ENCODE results near the gene VPS51. TPM values are rescaled to one million over a fixed set of nuclear protein-coding genes. Genes with fewer than 3 reads are reported as not detected.

The VPS51 gene
- total RNA-seq, 1 donor from 2014 or later: 41.4 TPM

- DNase-seq (ENCODE audit: low read depth): no peak
- H4K20me1 ChIP-seq (ENCODE audit: insufficient read depth, low read length): peaks cover 38% of the 10 kb centered on the region
- Mint-ChIP-seq H3K27ac (ENCODE audit: unreplicated experiment) (no peak overlapping the region), H3K36me3 (ENCODE audit: low read depth, unreplicated experiment) (peaks cover 8% of the 10 kb centered on the region), H3K4me3 (ENCODE audit: unreplicated experiment) (no peak overlapping the region), H3K27me3 (ENCODE audit: low read depth, unreplicated experiment) (no peaks in the 10 kb centered on the region), H3K9me3 (ENCODE audit: unreplicated experiment) (no peaks in the 10 kb centered on the region), H3K4me1 (ENCODE audit: low read depth, unreplicated experiment) (peaks cover 4% of the 10 kb centered on the region)
- TF ChIP-seq EZH2 (IDR thresholded peaks at IDR 0.05; ENCODE audit: insufficient read depth, low read length) (no peak), CTCF (IDR thresholded peaks at IDR 0.05; ENCODE audit: insufficient read depth, low read depth, low read length) (no peak)
- H3K79me2 ChIP-seq (ENCODE audit: insufficient read depth, low read length): peaks cover 15% of the 10 kb centered on the region
- H3K36me3 ChIP-seq (ENCODE audit: insufficient read depth, low read length): no peaks in the 10 kb centered on the region
- H3K4me3 ChIP-seq (ENCODE audit: insufficient read depth, low read depth, low read length): no peak overlapping the region
- H3K4me1 ChIP-seq (ENCODE audit: insufficient read depth, low read length): peaks cover 21% of the 10 kb centered on the region
- no peak overlapping the region for H3K9ac ChIP-seq (ENCODE audit: low read length)
- no peak overlapping the region for H3K4me2 ChIP-seq (ENCODE audit: low read length)
- H3K27me3 ChIP-seq (ENCODE audit: insufficient read depth, low read length): no peaks in the 10 kb centered on the region
- no peak for FAIRE-seq
- H3K27ac ChIP-seq (ENCODE audit: low read depth, low read length): no peak overlapping the region
- H3K9me3 ChIP-seq (ENCODE audit: insufficient read depth, low read depth, low read length): no peaks in the 10 kb centered on the region
- no peak overlapping the region for H2AFZ ChIP-seq (ENCODE audit: low read depth, low read length)
Measured at GRCh38 chr11:65109231-65110198, 13.5 kb downstream of the VPS51 start.

GRCh38 chr11:65110354-65110861, 14.4 kb downstream of the VPS51 start:
- no peak overlapping the region for H3K27ac ChIP-seq (ENCODE audit: low read depth, low read length)
- H3K36me3 Mint-ChIP-seq (ENCODE audit: low read depth, unreplicated experiment): peaks cover 10% of the 10 kb centered on the region
- no peaks in the 10 kb centered on the region for H3K9me3 Mint-ChIP-seq (ENCODE audit: unreplicated experiment)
- TF ChIP-seq CTCF (IDR thresholded peaks at IDR 0.05; ENCODE audit: insufficient read depth, low read depth, low read length): peak; percentile 90
- no peak for TF ChIP-seq EZH2 (IDR thresholded peaks at IDR 0.05; ENCODE audit: insufficient read depth, low read length)
- FAIRE-seq (peak; percentile 13), DNase-seq (ENCODE audit: low read depth) (peak; percentile 44)
- no peak overlapping the region for H3K4me3 ChIP-seq (ENCODE audit: insufficient read depth, low read depth, low read length)
- H2AFZ ChIP-seq (ENCODE audit: low read depth, low read length): no peak overlapping the region
- peaks cover 33% of the 10 kb centered on the region for H4K20me1 ChIP-seq (ENCODE audit: insufficient read depth, low read length)
- H3K27me3 Mint-ChIP-seq (ENCODE audit: low read depth, unreplicated experiment): no peaks in the 10 kb centered on the region
- peaks cover 4% of the 10 kb centered on the region for H3K4me1 Mint-ChIP-seq (ENCODE audit: low read depth, unreplicated experiment)
- H3K36me3 ChIP-seq (ENCODE audit: insufficient read depth, low read length): no peaks in the 10 kb centered on the region
- H3K27ac Mint-ChIP-seq (ENCODE audit: unreplicated experiment): peak overlapping the region; percentile 34
- H3K4me3 Mint-ChIP-seq (ENCODE audit: unreplicated experiment): peak overlapping the region; percentile 70
- H3K9me3 ChIP-seq (ENCODE audit: insufficient read depth, low read depth, low read length): no peaks in the 10 kb centered on the region
- peaks cover 21% of the 10 kb centered on the region for H3K4me1 ChIP-seq (ENCODE audit: insufficient read depth, low read length)
- no peak overlapping the region for H3K4me2 ChIP-seq (ENCODE audit: low read length)
- H3K79me2 ChIP-seq (ENCODE audit: insufficient read depth, low read length): peaks cover 15% of the 10 kb centered on the region
- no peak overlapping the region for H3K9ac ChIP-seq (ENCODE audit: low read length)
- H3K27me3 ChIP-seq (ENCODE audit: insufficient read depth, low read length): no peaks in the 10 kb centered on the region
